CD14-positive monocyte (primary cell): Measurements from ENCODE around the gene OLFML1. TPM values are rescaled to one million over a fixed set of nuclear protein-coding genes. Genes with fewer than 3 reads are reported as not detected.
A peak's percentile ranks its signal among the peaks of the same experiment; 100 is the strongest.

ENCODE experiments used
- DNase-seq, 3 donors: peaks; one replicate each; pipeline ENCODE4 v3.0.0-alpha.2; 2011 to 2022
- H2AFZ ChIP-seq: 2 replicates; pipeline ENCODE4 v1.6.0; 2012; ENCODE audit warnings: mild to moderate bottlenecking, low read depth, low read length, inconsistent platforms; ENCODE audit not compliant: insufficient read depth, poor library complexity, severe bottlenecking
- H3K27ac ChIP-seq, 2 donors: 1 replicate in 1 of 2; 2 replicates in 1 of 2; pipeline ENCODE4 v1.5.1; 2012 to 2013; ENCODE audit warnings: low read length in 2 of 2, control low read depth in 1 of 2, inconsistent platforms in 1 of 2, low read depth in 1 of 2, mild to moderate bottlenecking in 1 of 2
- H3K27me3 ChIP-seq, 2 donors: one replicate each; pipeline versions ENCODE4 v1.6.0 to v1.6.1; 2011 to 2013; ENCODE audit warnings: low read length in 2 of 2; ENCODE audit not compliant: control insufficient read depth in 2 of 2, insufficient read depth in 2 of 2
- H3K36me3 ChIP-seq, 2 donors: replicated peaks in 1 of 2; 1 replicate in 1 of 2; 2 replicates in 1 of 2; pipeline versions ENCODE4 v1.5.1 to v1.6.1; 2012 to 2013; ENCODE audit warnings: low read length in 2 of 2, control low read depth in 1 of 2, inconsistent platforms in 1 of 2, mild to moderate bottlenecking in 1 of 2; ENCODE audit not compliant: insufficient read depth in 2 of 2, control insufficient read depth in 1 of 2
- H3K4me1 ChIP-seq, 2 donors: 1 replicate in 1 of 2; 2 replicates in 1 of 2; pipeline versions ENCODE4 v1.5.1 to v1.6.1; 2012 to 2013; ENCODE audit warnings: low read length in 2 of 2, control low read depth in 1 of 2, inconsistent platforms in 1 of 2, mild to moderate bottlenecking in 1 of 2, moderate library complexity in 1 of 2; ENCODE audit not compliant: insufficient read depth in 2 of 2, control insufficient read depth in 1 of 2
- H3K4me2 ChIP-seq: replicated peaks from 2 replicates; pipeline ENCODE3; 2012; ENCODE audit warnings: low read length, moderate library complexity, mild to moderate bottlenecking; ENCODE audit not compliant: poor library complexity, severe bottlenecking; ENCODE audit errors: extremely low read depth
- H3K4me3 ChIP-seq, 3 experiments: fragments of 200-600 bp in 1 of 3; sonication (generic) in 1 of 3; replicated peaks in 1 of 3; 1 replicate in 2 of 3; 2 replicates in 1 of 3; pipeline ENCODE4 v1.5.1; 2011 to 2013; ENCODE audit warnings: low read length in 3 of 3, mild to moderate bottlenecking in 3 of 3, control low read depth in 2 of 3, low read depth in 2 of 3, inconsistent platforms in 1 of 3, moderate library complexity in 1 of 3
- H3K79me2 ChIP-seq: 2 replicates; pipeline ENCODE4 v1.6.0; 2012; ENCODE audit warnings: mild to moderate bottlenecking, control low read depth, inconsistent platforms, low read length, moderate library complexity; ENCODE audit not compliant: insufficient read depth
- H3K9ac ChIP-seq: 2 replicates; pipeline ENCODE4 v1.6.0; 2017; ENCODE audit warnings: low read length, mild to moderate bottlenecking; ENCODE audit not compliant: insufficient read depth, poor library complexity, severe bottlenecking
- H3K9me3 ChIP-seq, 2 donors: replicated peaks in 1 of 2; 1 replicate in 1 of 2; 2 replicates in 1 of 2; pipeline versions ENCODE4 v1.5.1 to v1.6.1; 2012 to 2013; ENCODE audit warnings: low read length in 2 of 2, control low read depth in 1 of 2; ENCODE audit not compliant: control insufficient read depth in 1 of 2, insufficient read depth in 1 of 2
- H4K20me1 ChIP-seq: 2 replicates; pipeline ENCODE4 v1.6.0; 2012; ENCODE audit warnings: mild to moderate bottlenecking, low read length, control low read depth, moderate library complexity; ENCODE audit not compliant: insufficient read depth
- H3K27ac Mint-ChIP-seq, 7 donors: one replicate each; pipeline ENCODE4 v1.8.0; 2020; ENCODE audit warnings: mild to moderate bottlenecking in 7 of 7, mixed read lengths in 7 of 7, moderate library complexity in 6 of 7, inconsistent platforms in 2 of 7
- H3K27me3 Mint-ChIP-seq, 3 donors: one replicate each; pipeline ENCODE4 v1.8.0; 2021 to 2022; ENCODE audit warnings: low read depth in 3 of 3, mild to moderate bottlenecking in 3 of 3, mixed read lengths in 3 of 3, moderate library complexity in 3 of 3, inconsistent platforms in 1 of 3
- H3K36me3 Mint-ChIP-seq, 2 donors: one replicate each; pipeline ENCODE4 v1.8.0; 2020; ENCODE audit warnings: mixed read lengths in 2 of 2, inconsistent platforms in 1 of 2, mild to moderate bottlenecking in 1 of 2
- H3K4me1 Mint-ChIP-seq: one replicate; pipeline ENCODE4 v1.8.0; 2020; ENCODE audit warnings: mild to moderate bottlenecking, mixed read lengths
- H3K4me3 Mint-ChIP-seq, 2 donors: one replicate each; pipeline ENCODE4 v1.8.0; 2020; ENCODE audit warnings: mild to moderate bottlenecking in 2 of 2, mixed read lengths in 2 of 2, moderate library complexity in 1 of 2
- H3K9me3 Mint-ChIP-seq, 7 donors: one replicate each; pipeline ENCODE4 v1.8.0; 2020 to 2022; ENCODE audit warnings: mixed read lengths in 7 of 7, mild to moderate bottlenecking in 6 of 7, moderate library complexity in 6 of 7, inconsistent platforms in 2 of 7
- WGBS: methylation state at CpG from one replicate; pipeline ENCODE4 v1.1.5; 2013; ENCODE audit warnings: missing lambda C conversion rate; ENCODE audit not compliant: insufficient coverage; 5-methylcytosine and 5-hydroxymethylcytosine counted together
- intact Hi-C, 2 donors: fragments of 100-400 bp; cut with micrococcal nuclease; formaldehyde crosslinking; loops; one replicate each; pipeline versions ENCODE4 v1.15.0 to v1.15.1; 2023
- polyA plus RNA-seq, 3 donors: library from polyadenylated mRNA; depleted of rRNA in 1 of 3; unstranded in 2 of 3; stranded (reverse) in 1 of 3; fragments of 300-500 nt in 2 of 3; fragments of >200 nt in 1 of 3; fragmentation: Illumina TruSeq in 2 of 3; gene quantifications; 1 replicate in 2 of 3; 2 replicates in 1 of 3; pipeline ENCODE4 v1.2.3, GENCODE V29; 2012 to 2021
- TF ChIP-seq, protein P1 (sequence below): fragments of 200-600 bp; IDR thresholded peaks from one replicate; pipeline ENCODE4 v1.8.0; 2022; ENCODE audit warnings: antibody characterized with exemption, mild to moderate bottlenecking

Gene OLFML1
- polyA plus RNA-seq, 3 donors, result 0.11 to 0.17 TPM; not detected in 1

DNA sequence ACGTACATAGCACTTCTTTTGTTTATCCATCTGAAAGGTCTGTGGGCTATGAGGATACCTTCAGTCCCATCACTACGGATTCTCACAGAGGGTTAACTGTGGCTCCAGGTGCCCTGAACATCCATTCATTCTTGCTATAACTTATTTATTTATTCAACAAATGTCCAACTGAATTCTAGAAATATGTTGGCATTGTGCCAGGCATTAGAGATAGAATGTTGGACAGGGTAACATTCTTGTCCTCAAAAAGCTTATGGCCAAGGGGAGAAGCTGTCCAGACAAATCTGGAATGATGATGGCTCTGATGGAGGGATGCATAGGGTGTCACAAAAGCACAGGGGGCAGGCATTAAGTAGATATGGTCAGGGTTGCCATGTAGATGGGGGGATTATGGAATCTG lies 8.4 kb downstream of the OLFML1 start:
- H3K9ac ChIP-seq, result no peak overlapping the region
- peaks cover 43 to 47% of the 10 kb centered on the region in 2 donors for H3K4me1 ChIP-seq
- H3K4me3 ChIP-seq, result no peak overlapping the region
- H3K27ac Mint-ChIP-seq, result no peak overlapping the region
- no peak overlapping the region for H3K4me2 ChIP-seq
- intact Hi-C loops, result loop anchor here in 1 of 2 donors (10.0 kb wide), 1 partner anchor 171 kb away; no protein-coding TSS in a partner anchor
- peaks cover 0 to 3% (median 1%) of the 10 kb centered on the region in 3 donors for H3K27me3 Mint-ChIP-seq
- no peak overlapping the region for H3K4me3 Mint-ChIP-seq
- H3K4me1 Mint-ChIP-seq, result peaks cover 42% of the 10 kb centered on the region
- no peaks in the 10 kb centered on the region for H3K9me3 Mint-ChIP-seq
- no peaks in the 10 kb centered on the region for H3K36me3 ChIP-seq
- no peak overlapping the region for H3K27ac ChIP-seq
- H3K36me3 Mint-ChIP-seq, result no peaks in the 10 kb centered on the region
- 100% methylated on average over 1 of the region's 2 CpGs for WGBS
- H3K27me3 ChIP-seq, result no peaks in the 10 kb centered on the region
- H3K79me2 ChIP-seq, result no peaks in the 10 kb centered on the region
- H2AFZ ChIP-seq, result no peak overlapping the region
- no peaks in the 10 kb centered on the region for H4K20me1 ChIP-seq
- H3K9me3 ChIP-seq, result no peaks in the 10 kb centered on the region
- TF ChIP-seq, protein P1, sequence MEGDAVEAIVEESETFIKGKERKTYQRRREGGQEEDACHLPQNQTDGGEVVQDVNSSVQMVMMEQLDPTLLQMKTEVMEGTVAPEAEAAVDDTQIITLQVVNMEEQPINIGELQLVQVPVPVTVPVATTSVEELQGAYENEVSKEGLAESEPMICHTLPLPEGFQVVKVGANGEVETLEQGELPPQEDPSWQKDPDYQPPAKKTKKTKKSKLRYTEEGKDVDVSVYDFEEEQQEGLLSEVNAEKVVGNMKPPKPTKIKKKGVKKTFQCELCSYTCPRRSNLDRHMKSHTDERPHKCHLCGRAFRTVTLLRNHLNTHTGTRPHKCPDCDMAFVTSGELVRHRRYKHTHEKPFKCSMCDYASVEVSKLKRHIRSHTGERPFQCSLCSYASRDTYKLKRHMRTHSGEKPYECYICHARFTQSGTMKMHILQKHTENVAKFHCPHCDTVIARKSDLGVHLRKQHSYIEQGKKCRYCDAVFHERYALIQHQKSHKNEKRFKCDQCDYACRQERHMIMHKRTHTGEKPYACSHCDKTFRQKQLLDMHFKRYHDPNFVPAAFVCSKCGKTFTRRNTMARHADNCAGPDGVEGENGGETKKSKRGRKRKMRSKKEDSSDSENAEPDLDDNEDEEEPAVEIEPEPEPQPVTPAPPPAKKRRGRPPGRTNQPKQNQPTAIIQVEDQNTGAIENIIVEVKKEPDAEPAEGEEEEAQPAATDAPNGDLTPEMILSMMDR, result no peak
- DNase-seq, result no peak

DNA sequence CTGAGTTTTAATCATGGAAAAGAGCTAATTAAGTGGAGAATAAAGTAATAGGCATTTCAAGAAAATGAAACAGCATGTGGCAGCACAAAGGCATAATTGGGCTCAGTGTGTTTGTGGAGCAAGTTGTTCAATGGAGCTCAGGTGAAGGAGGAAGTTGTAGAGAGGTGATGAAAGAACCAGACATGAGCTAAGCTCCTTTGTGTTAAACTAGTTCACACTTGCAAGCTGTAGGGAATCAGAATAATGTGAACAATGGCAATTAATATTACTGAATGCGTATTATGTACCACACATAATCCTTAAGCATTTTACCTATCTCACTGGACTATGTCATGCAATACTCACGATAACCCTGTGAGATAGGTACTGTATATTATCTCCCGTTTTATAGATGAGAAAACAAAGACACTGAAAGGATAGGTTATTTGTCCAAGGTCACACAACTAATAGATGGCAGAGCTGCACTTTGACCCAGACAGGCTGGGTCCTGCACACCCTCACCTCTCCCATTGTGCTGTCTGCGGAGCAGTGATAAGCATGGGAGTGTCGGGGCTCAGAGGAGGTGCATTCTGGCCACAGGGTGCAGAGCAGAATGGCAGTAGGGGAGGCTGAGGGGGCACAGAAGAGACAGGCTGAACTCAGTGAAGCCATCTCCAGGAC lies 8.9 kb downstream of the OLFML1 start:
- DNase-seq, result peak in 1 of 3 donors; percentile 10
- Histone ChIP-seq H3K4me3 (no peak overlapping the region), H3K9ac (no peak overlapping the region), H3K4me1 (peaks cover 44 to 47% of the 10 kb centered on the region in 2 donors), H2AFZ (no peak overlapping the region), H3K36me3 (no peaks in the 10 kb centered on the region), H3K9me3 (no peaks in the 10 kb centered on the region), H3K4me2 (no peak overlapping the region), H4K20me1 (no peaks in the 10 kb centered on the region), H3K79me2 (no peaks in the 10 kb centered on the region), H3K27ac (no peak overlapping the region), H3K27me3 (no peaks in the 10 kb centered on the region)
- H3K27me3 Mint-ChIP-seq, result peaks cover 0 to 3% (median 1%) of the 10 kb centered on the region in 3 donors
- intact Hi-C loops, result loop anchor here in 1 of 2 donors (10.0 kb wide), 1 partner anchor 171 kb away; no protein-coding TSS in a partner anchor
- no peaks in the 10 kb centered on the region for H3K9me3 Mint-ChIP-seq
- peaks cover 44% of the 10 kb centered on the region for H3K4me1 Mint-ChIP-seq
- H3K27ac Mint-ChIP-seq, result peak overlapping the region in 1 of 7 donors; percentile 30
- no peak overlapping the region for H3K4me3 Mint-ChIP-seq
- no CpG with 5 or more reads among the region's 5 CpGs for WGBS
- TF ChIP-seq, protein P1, result no peak
- no peaks in the 10 kb centered on the region for H3K36me3 Mint-ChIP-seq
